Activated CD8-positive, alpha-beta memory T cell treated with anti-CD3 and anti-CD28 coated beads for 36 hours (primary cell): ENCODE results near the gene MAEA. TPM values are rescaled to one million over a fixed set of nuclear protein-coding genes. Genes with fewer than 3 reads are reported as not detected.
"Not testable (repeated sequence)": the region's sequence is repeated elsewhere in the genome, so short reads cannot be mapped to it uniquely, and the experiment has no call there.

Experiments
- CTCF ChIA-PET: fragments of 350-600 bp; sonication (Branson Sonifier 250); formaldehyde crosslinking; loops from one replicate; lab custom pipeline; 2021; ENCODE audit warnings: antibody characterized with exemption; lab: Charles Lee
- POLR2A ChIA-PET: fragments of 350-600 bp; sonication (Branson Sonifier 250); formaldehyde crosslinking; loops from one replicate; lab custom pipeline; 2021; ENCODE audit warnings: antibody characterized with exemption; lab: Charles Lee
- total RNA-seq, 2 experiments: library from RNA; stranded (reverse); gene quantifications; one replicate each; pipeline ENCODE4 v1.2.3, GENCODE V29; 2021

The MAEA gene
- total RNA-seq, 2 experiments from 2014 or later, result 54.6 to 57.2 TPM

GRCh38 chr4:1364748-1365147 is 75.1 kb downstream of the MAEA start:
- ChIA-PET POLR2A (no interaction called here), CTCF (no interaction called here)

- CTCF ChIA-PET, result no interaction called here
Measured at GRCh38 chr4:1365271-1366178, 75.8 kb downstream of the MAEA start.

GRCh38 chr4:1366371-1367229 is 76.9 kb downstream of the MAEA start:
- POLR2A ChIA-PET, result no interaction called here
- CTCF ChIA-PET, result no interaction called here

More at GRCh38 chr4:1365271-1366178, 75.8 kb downstream of the MAEA start:
- POLR2A ChIA-PET, result no interaction called here

- ChIA-PET POLR2A (no interaction called here), CTCF (no interaction called here)
Measured at GRCh38 chr4:1367230-1367935, 77.7 kb downstream of the MAEA start.

GRCh38 chr4:1367936-1368289 is 78.2 kb downstream of the MAEA start:
- POLR2A ChIA-PET, result no interaction called here

GRCh38 chr4:1368421-1369090 is 78.9 kb downstream of the MAEA start:
- ChIA-PET CTCF (no interaction called here), POLR2A (no interaction called here)

More at GRCh38 chr4:1367936-1368289, 78.2 kb downstream of the MAEA start:
- CTCF ChIA-PET, result no interaction called here

GRCh38 chr4:1369091-1369450 is 79.4 kb downstream of the MAEA start:
- POLR2A ChIA-PET, result no interaction called here
- CTCF ChIA-PET, result no interaction called here

- CTCF ChIA-PET, result no interaction called here
- POLR2A ChIA-PET, result no interaction called here
Measured at GRCh38 chr4:1369479-1370079, 79.9 kb downstream of the MAEA start.

GRCh38 chr4:1370321-1371124 is 80.8 kb downstream of the MAEA start:
- CTCF ChIA-PET, result no interaction called here
- POLR2A ChIA-PET, result no interaction called here

GRCh38 chr4:1371176-1372165 is 81.8 kb downstream of the MAEA start:
- ChIA-PET CTCF (no interaction called here), POLR2A (no interaction called here)

GRCh38 chr4:1372576-1372975 is 82.9 kb downstream of the MAEA start:
- POLR2A ChIA-PET, CTCF ChIA-PET: not testable (repeated sequence)

- ChIA-PET POLR2A (no interaction called here), CTCF (no interaction called here)
Measured at GRCh38 chr4:1373892-1374705, 84.4 kb downstream of the MAEA start.

GRCh38 chr4:1374706-1375045 is 85.0 kb downstream of the MAEA start:
- POLR2A ChIA-PET, result no interaction called here
- CTCF ChIA-PET, result no interaction called here

- POLR2A ChIA-PET, result no interaction called here
- CTCF ChIA-PET, result no interaction called here
Measured at GRCh38 chr4:1375051-1375721, 85.5 kb downstream of the MAEA start.

- ChIA-PET CTCF (no interaction called here), POLR2A (no interaction called here)
Measured at GRCh38 chr4:1375761-1376322, 86.2 kb downstream of the MAEA start.

GRCh38 chr4:1376391-1376840 is 86.7 kb downstream of the MAEA start:
- CTCF ChIA-PET, result no interaction called here
- POLR2A ChIA-PET, result no interaction called here
